ENCODE measurements around the gene SYTL2.

SYTL2 gene

DNA sequence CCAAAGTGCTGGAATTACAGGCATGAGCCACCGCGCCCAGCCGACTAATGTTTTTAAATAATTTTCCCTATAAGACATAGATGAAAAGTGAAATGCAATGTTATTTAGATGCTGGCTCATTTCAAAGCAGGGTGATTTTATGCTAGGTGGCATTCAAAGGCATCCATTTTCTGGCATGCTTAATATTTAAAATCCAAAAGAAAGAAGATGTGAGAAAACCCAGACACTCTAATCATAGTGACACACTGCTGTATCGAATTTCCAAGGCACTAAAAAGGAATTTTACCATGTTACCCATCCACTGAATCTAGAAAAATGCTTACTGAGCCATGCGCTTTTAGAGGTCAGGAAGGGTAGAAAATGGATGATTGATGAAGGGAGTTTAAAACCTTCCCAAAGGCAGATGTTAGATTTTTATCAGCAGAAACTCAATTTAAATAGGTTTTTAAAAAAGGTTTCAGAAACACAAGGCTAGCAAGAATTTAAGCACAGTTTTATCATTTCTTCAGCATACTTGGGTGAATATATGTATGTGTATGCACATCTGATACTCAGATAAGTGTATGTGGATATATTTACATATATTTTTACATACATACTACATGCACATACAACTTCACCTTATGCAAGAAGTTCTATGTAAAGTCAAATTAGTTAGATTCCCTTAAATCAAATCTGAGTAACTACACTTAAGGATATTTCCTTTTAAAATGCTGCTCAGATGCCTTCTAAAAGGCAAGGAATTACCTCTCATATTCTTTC lies 100.8 kb downstream of the SYTL2 start:
- TF ChIP-seq, protein P1, sequence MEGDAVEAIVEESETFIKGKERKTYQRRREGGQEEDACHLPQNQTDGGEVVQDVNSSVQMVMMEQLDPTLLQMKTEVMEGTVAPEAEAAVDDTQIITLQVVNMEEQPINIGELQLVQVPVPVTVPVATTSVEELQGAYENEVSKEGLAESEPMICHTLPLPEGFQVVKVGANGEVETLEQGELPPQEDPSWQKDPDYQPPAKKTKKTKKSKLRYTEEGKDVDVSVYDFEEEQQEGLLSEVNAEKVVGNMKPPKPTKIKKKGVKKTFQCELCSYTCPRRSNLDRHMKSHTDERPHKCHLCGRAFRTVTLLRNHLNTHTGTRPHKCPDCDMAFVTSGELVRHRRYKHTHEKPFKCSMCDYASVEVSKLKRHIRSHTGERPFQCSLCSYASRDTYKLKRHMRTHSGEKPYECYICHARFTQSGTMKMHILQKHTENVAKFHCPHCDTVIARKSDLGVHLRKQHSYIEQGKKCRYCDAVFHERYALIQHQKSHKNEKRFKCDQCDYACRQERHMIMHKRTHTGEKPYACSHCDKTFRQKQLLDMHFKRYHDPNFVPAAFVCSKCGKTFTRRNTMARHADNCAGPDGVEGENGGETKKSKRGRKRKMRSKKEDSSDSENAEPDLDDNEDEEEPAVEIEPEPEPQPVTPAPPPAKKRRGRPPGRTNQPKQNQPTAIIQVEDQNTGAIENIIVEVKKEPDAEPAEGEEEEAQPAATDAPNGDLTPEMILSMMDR (IDR thresholded peaks at IDR 0.05) = no peak

DNA sequence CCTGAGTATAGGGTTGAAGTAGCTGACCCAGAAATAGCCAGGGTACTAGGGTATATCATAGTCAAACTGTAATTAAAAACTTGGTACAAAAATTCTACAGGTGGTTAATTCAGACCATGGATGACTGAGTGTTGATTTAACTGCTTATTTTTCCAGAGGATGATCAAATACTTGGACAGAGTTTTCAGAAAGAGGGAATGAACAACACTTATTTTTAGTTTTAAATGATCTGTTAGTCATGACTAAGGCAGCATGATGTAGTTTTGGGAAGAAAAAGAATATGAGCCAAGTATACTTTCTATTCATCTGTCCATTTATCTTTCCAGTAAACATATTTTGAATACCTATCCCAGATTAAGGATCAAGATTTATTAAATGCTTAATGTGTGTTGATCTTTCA lies 105.1 kb downstream of the SYTL2 start:
- TF ChIP-seq, protein P1 (IDR thresholded peaks at IDR 0.05) = no peak

DNA sequence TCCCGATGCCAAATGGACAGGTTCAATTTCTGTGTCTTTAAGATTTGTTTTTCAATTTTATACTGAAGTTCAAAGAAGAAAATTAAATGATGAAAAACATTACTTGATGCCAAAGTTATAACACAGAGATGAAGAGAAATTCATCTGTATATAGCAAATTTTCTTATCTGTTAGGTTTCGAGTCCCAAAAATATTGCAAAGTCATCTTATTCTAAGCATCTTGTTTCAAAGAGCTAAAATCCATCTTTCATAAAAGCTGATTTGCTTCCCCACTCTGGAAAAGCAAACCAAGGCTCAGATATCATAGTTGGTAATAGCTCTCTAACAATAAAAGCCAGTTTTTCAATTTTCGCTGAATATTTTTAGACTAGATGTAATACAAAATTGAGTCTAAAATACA lies 106.0 kb downstream of the SYTL2 start:
- TF ChIP-seq, protein P1 (IDR thresholded peaks at IDR 0.05) = no peak

DNA sequence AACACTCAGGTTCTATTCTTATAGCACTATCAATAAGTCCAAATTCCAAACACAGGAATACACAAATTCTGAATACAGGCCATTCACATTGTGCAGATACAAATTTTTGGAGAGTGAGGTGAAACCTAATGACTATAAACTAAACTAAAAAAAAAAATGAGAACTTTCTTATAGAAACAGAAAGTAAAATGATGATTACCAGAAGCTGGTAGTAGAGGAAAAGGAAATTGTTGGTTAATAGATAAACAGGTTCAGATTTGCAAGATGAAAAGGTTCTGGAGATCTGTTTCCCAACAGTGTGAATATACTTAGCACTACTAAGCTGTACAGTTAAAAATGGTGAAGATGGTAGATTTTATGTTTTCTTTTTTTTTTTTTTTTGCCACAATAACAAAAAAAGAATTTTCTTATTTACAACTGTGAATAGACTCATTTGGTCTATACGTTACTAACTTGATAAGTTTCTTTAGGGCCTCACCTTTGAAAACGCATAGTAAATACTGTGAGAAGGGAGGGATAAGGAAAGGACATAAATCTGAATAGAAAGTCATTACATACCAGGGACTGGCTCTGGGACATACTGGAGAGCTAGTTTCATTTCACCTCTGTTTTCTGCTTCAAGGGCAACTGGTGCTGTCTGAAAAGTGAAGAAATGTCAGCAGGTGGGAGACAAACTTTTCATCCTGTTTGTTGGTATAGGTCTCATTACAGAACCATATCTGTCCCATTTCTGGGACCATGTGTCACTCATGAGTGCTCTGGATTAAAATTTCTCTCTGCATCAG lies 110.8 kb downstream of the SYTL2 start:
- TF ChIP-seq, protein P1 (IDR thresholded peaks at IDR 0.05) = no peak

DNA sequence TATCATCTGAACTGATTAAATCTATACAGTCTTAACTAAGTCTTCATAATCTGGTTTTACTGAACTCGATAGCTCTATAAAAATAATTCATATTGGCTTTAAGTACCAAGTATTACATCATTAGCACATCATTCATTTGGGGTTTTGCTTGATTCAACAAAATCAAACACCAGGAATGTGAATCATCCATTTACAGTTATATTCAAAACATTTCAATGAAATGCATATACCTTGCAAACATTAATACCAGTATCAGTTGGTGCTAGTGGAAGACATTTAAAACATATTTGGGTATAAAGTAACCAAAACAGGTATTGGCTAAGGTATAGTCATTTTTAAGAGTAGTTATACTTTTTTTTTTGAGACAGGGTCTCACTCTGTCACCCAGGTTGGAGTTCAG lies 112.7 kb downstream of the SYTL2 start:
- TF ChIP-seq, protein P1 (IDR thresholded peaks at IDR 0.05) = no peak

DNA sequence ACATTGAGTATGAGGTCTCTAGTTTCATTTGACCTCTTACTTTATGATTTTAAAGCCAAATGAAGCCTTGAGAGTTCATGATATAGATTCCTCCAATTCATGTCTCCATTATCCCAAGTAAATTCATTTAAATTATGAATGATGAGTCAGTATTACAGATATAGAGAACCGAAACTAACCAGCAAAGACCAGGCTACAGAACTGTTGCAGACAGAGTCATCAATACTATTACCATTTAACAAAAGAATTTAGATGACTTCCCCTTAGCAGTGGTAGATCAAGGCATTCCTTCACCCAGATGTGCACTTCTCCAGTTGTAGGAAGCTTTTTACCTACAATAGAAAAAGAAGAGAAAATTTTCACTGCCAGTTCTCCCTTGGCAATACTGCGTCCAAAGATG lies 113.2 kb downstream of the SYTL2 start:
- TF ChIP-seq, protein P1 (IDR thresholded peaks at IDR 0.05) = no peak

DNA sequence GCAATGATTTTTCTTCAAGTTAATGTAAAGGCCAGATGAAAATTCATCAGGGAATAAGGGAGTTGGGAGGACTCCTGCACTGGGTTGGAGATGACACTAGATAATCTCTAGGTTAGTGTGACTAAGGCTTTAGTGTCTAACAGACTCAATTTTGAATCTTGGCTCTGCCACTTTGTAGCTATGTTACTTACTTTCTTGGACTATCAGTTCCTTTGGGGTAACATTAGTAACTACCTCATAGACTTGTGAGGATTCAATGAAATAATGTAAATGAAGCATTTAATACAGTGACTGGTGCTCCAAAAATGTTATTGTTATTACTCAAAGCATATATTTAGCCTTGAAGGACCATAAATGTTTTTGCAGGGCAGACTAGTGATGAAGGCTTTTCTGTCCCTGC lies 115.4 kb downstream of the SYTL2 start:
- TF ChIP-seq, protein P1 (IDR thresholded peaks at IDR 0.05) = no peak

Measured in LNCAP (cell line).